ENCODE data around the gene FNDC3B. TPM values are rescaled to one million over a fixed set of nuclear protein-coding genes. Genes with fewer than 3 reads are reported as not detected.

Gene FNDC3B
- total and polyA plus RNA-seq, 9 donors: 22.1 to 198 (median 108) TPM

DNA sequence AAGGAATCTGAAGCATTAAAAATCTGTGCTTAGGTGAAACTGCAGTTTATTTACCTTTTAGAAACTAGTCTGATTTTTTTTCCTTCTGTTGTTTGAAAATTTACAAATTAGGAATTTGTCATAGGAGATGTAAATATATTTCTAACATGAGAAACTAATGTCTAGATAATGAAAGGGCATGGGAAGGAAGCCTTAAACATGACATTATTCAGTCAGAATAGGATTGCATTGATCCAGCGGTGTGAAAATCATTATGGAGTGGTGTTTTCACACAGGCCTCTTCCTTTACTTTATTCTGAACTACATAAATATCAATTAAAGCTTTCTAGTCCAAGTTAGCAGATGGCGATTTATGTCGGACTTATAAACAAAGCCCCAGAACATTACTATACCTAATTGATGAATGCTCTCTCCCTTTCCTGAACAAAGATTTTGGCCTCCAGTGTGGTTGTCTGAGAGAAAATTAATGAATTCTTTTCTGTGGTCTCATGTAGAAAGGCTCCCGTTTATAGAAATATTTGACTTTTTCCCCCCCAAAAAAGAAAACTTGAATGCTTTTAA, 37.9 kb downstream of the FNDC3B start:
- no peak overlapping the region for H3K27ac ChIP-seq
- intact Hi-C loops (cut with DNase I): no loop called here
- no peaks in the 10 kb centered on the region for H3K9me3 ChIP-seq
- TF ChIP-seq, protein P1, sequence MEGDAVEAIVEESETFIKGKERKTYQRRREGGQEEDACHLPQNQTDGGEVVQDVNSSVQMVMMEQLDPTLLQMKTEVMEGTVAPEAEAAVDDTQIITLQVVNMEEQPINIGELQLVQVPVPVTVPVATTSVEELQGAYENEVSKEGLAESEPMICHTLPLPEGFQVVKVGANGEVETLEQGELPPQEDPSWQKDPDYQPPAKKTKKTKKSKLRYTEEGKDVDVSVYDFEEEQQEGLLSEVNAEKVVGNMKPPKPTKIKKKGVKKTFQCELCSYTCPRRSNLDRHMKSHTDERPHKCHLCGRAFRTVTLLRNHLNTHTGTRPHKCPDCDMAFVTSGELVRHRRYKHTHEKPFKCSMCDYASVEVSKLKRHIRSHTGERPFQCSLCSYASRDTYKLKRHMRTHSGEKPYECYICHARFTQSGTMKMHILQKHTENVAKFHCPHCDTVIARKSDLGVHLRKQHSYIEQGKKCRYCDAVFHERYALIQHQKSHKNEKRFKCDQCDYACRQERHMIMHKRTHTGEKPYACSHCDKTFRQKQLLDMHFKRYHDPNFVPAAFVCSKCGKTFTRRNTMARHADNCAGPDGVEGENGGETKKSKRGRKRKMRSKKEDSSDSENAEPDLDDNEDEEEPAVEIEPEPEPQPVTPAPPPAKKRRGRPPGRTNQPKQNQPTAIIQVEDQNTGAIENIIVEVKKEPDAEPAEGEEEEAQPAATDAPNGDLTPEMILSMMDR (IDR thresholded peaks at IDR 0.05): no peak
- no peak for TF ChIP-seq POLR2A (IDR thresholded peaks at IDR 0.05)
- no peak for TF ChIP-seq EP300 (IDR thresholded peaks at IDR 0.05)
- no peaks in the 10 kb centered on the region for H3K36me3 ChIP-seq
- no peaks in the 10 kb centered on the region for H3K27me3 ChIP-seq
- H3K4me3 ChIP-seq: no peak overlapping the region
- DNase-seq: no peak
- 68 to 79% (median 73%) methylated on average over 4 of the region's 4 CpGs for WGBS, 3 donors
- H3K4me1 ChIP-seq (ENCODE audit: insufficient read depth): peaks cover 14% of the 10 kb centered on the region

DNA sequence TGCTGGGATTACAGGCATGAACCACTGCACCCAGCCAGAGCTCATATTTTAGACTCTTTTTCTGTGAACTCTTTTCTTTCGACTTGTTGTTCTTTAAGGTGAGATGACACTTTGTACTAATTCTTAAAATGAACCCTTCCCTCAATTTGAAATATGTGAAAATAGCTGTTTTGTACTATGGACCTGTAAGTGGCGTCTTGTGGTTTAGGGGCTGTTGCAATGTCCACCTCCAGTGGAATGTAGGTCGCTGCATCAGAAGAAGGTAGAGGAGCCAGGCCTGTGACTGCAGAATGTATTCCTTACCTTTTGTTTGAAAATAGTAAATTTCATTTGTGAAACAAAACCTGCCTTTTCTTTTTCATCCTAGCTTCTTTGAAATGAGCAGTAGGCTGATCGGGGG, 38.9 kb downstream of the FNDC3B start:
- TF ChIP-seq, protein P1 (IDR thresholded peaks at IDR 0.05): no peak
- no peak for TF ChIP-seq POLR2A (IDR thresholded peaks at IDR 0.05)
- no peak for TF ChIP-seq EP300 (IDR thresholded peaks at IDR 0.05)
- H3K27ac ChIP-seq: no peak overlapping the region
- no peaks in the 10 kb centered on the region for H3K9me3 ChIP-seq
- H3K27me3 ChIP-seq: no peaks in the 10 kb centered on the region
- 73 to 81% (median 79%) methylated on average over 4 of the region's 4 CpGs for WGBS, 3 donors
- intact Hi-C loops (cut with DNase I): no loop called here
- H3K4me1 ChIP-seq (ENCODE audit: insufficient read depth): peaks cover 9% of the 10 kb centered on the region
- DNase-seq: no peak
- H3K4me3 ChIP-seq: no peak overlapping the region
- H3K36me3 ChIP-seq: no peaks in the 10 kb centered on the region

DNA sequence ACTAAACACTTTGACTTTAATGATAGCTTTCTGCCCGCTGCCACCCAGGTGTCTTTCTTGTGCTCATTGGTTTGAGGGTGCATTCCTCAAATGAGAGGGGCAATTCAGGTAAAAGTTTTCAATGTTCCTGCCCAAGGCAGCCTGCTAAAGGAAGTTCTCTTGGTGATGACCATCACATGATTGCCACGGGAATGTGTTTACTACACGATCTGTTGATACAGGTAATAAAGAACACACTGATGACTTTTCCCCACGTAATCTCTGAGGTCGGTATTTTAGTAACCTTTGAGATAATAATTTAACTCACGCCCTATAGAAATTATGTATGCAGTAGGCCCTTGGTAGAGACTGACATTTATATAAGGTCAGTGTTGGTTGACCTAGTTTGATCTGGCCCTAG, 39.3 kb downstream of the FNDC3B start:
- no peak for DNase-seq
- H3K4me1 ChIP-seq (ENCODE audit: insufficient read depth): peaks cover 8% of the 10 kb centered on the region
- H3K27me3 ChIP-seq: no peaks in the 10 kb centered on the region
- no peak overlapping the region for H3K27ac ChIP-seq
- H3K4me3 ChIP-seq: no peak overlapping the region
- WGBS, 3 donors: 91 to 94% (median 92%) methylated on average over 6 of the region's 6 CpGs
- intact Hi-C loops (cut with DNase I): no loop called here
- no peaks in the 10 kb centered on the region for H3K36me3 ChIP-seq
- TF ChIP-seq, protein P1 (IDR thresholded peaks at IDR 0.05): no peak
- no peak for TF ChIP-seq EP300 (IDR thresholded peaks at IDR 0.05)
- TF ChIP-seq POLR2A (IDR thresholded peaks at IDR 0.05): no peak
- no peaks in the 10 kb centered on the region for H3K9me3 ChIP-seq

DNA sequence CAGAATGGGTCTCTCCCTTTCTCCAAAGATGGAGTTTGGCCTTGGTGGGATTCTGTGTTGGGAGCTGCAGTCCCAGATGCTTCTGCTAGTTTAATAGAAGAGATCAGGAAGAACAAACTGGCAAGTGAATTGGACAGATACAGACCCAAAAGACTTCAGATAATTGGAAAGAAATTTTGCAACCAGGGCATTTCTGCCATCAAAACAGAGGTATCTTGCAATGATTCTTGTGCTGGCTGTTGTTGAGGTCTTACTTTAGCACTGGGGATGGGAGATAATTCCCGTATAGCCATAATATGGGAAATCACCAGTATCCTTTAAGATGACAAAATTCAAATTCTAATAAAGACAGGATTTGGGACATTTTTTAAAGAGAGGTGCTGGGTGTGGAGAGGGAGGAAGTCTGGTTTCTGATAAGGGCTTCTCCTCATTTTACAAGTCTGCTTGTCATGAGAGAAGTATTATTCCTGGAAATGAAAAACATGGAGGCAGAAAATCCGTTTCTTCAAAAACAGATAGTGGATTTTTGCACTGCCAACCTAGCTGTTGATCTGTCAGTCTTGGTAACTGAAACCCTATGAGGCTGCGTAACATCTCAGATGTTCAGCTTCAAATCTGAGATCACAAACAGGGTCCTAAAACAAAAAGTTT, 40.1 kb downstream of the FNDC3B start:
- Histone ChIP-seq H3K27me3 (no peaks in the 10 kb centered on the region), H3K27ac (no peak overlapping the region), H3K4me1 (ENCODE audit: insufficient read depth) (peaks cover 3% of the 10 kb centered on the region), H3K4me3 (no peak overlapping the region), H3K9me3 (no peaks in the 10 kb centered on the region), H3K36me3 (no peaks in the 10 kb centered on the region)
- no peak for DNase-seq
- intact Hi-C loops (cut with DNase I): no loop called here
- TF ChIP-seq POLR2A (IDR thresholded peaks at IDR 0.05) (no peak), EP300 (IDR thresholded peaks at IDR 0.05) (no peak)
- TF ChIP-seq, protein P1 (IDR thresholded peaks at IDR 0.05): no peak
- WGBS, 3 donors: 73 to 82% (median 78%) methylated on average over 3 of the region's 3 CpGs
